Measurements from ENCODE around the gene DLX5. TPM values are rescaled to one million over a fixed set of nuclear protein-coding genes. Genes with fewer than 3 reads are reported as not detected.

The DLX5 gene
- total and polyA plus RNA-seq, 2 of the 4 experiments (the other 2 are of a cell fraction), result not detected

DNA sequence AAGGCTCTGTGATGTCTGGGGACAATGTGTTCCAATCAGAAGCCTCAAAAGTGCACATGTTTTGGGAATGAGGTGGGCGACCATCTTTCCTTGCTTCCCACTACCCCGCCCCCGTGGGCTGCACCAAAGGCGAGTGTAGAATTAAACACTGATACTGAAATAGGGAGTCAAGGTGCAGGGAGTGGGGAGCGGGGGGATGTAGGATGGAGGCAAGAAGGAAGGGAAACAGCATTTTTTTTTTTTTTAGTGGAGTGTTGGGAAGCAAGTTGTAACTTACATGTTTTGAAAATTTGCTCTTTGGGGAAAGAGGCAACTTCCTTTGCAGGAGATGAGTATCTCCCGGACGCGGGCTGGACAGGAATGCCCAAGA is 484 bp upstream of the DLX5 start:
- Histone ChIP-seq H3K27me3 (ENCODE audit: control insufficient read depth, insufficient read depth, low read length) (peaks cover 66% of the 10 kb centered on the region), H3K9ac (ENCODE audit: low read depth, low read length) (no peak overlapping the region), H3K14ac (replicated peaks; ENCODE audit: low read depth, low read length) (no peak overlapping the region), H3K18ac (ENCODE audit: low read depth, low read length) (no peak overlapping the region), H4K91ac (ENCODE audit: insufficient read depth, low read depth, low read length) (no peak overlapping the region), H3K36me3 (ENCODE audit: control insufficient read depth, insufficient read depth, low read length) (no peaks in the 10 kb centered on the region), H2AFZ (replicated peaks; ENCODE audit: low read length, poor library complexity) (no peak overlapping the region), H3K9me1 (ENCODE audit: insufficient read depth, low read length) (no peaks in the 10 kb centered on the region), H3K56ac (ENCODE audit: extremely low read depth, insufficient read depth, low read length) (no peak overlapping the region), H3K4me3 (ENCODE audit: insufficient read depth, low read depth, low read length) (no peak overlapping the region), H3K9me3 (ENCODE audit: control insufficient read depth, insufficient read depth, low read length) (peaks cover 7% of the 10 kb centered on the region), H3K79me1 (ENCODE audit: low read depth in 1 of 2, low read length in 2 of 2) (no peaks in the 10 kb centered on the region), H2AK9ac (replicated peaks; ENCODE audit: low read depth, low read length, poor library complexity) (no peak overlapping the region), H2BK120ac (ENCODE audit: low read depth, low read length) (no peak overlapping the region), H3K27ac (ENCODE audit: insufficient read depth, low read length) (no peak overlapping the region), H3K4ac (ENCODE audit: low read depth, low read length) (no peak overlapping the region), H3K23ac (ENCODE audit: low read depth, low read length) (no peak overlapping the region), H4K20me1 (ENCODE audit: insufficient read depth, low read length) (no peaks in the 10 kb centered on the region), H3K4me1 (ENCODE audit: control insufficient read depth, insufficient read depth, low read length) (no peaks in the 10 kb centered on the region), H4K5ac (ENCODE audit: low read depth, low read length) (no peak overlapping the region), H4K8ac (ENCODE audit: low read depth in 2 of 2, low read length in 2 of 2) (no peak overlapping the region), H3K4me2 (ENCODE audit: low read depth, low read length) (no peak overlapping the region), H2BK15ac (ENCODE audit: low read depth, low read length) (no peak overlapping the region), H2BK5ac (ENCODE audit: low read depth, low read length, poor library complexity, severe bottlenecking) (no peak overlapping the region), H2BK20ac (ENCODE audit: low read depth, low read length) (no peak overlapping the region), H2AK5ac (ENCODE audit: low read depth, low read length) (no peak overlapping the region)
- TF ChIP-seq CHD1 (IDR thresholded peaks at IDR 0.05; ENCODE audit: low read depth, low read length) (no peak), BHLHE40 (IDR thresholded peaks at IDR 0.05; ENCODE audit: low read depth, low read length) (no peak), CEBPB (IDR thresholded peaks at IDR 0.05; ENCODE audit: low read depth, low read length) (no peak), POLR2A (IDR thresholded peaks at IDR 0.05; ENCODE audit: low read depth, low read length) (no peak), MAFK (IDR thresholded peaks at IDR 0.05; ENCODE audit: low read depth, low read length) (no peak), SMC3 (IDR thresholded peaks at IDR 0.05; ENCODE audit: low read depth, low read length) (no peak), RFX5 (IDR thresholded peaks at IDR 0.05; ENCODE audit: low read depth, low read length) (no peak), MXI1 (IDR thresholded peaks at IDR 0.05; ENCODE audit: borderline replicate concordance, low read depth, low read length) (no peak), RCOR1 (IDR thresholded peaks at IDR 0.05; ENCODE audit: insufficient replicate concordance, low read length) (no peak), RAD21 (IDR thresholded peaks at IDR 0.05; ENCODE audit: low read length) (no peak)
- TF ChIP-seq, protein P1, sequence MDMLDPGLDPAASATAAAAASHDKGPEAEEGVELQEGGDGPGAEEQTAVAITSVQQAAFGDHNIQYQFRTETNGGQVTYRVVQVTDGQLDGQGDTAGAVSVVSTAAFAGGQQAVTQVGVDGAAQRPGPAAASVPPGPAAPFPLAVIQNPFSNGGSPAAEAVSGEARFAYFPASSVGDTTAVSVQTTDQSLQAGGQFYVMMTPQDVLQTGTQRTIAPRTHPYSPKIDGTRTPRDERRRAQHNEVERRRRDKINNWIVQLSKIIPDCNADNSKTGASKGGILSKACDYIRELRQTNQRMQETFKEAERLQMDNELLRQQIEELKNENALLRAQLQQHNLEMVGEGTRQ (IDR thresholded peaks at IDR 0.05; ENCODE audit: low read depth, low read length), result no peak
- POLR2A ChIA-PET (ENCODE audit: unreplicated experiment), result no interaction called here
- WGBS, 2 experiments (ENCODE audit: extremely low coverage in 2 of 2, insufficient read length in 1 of 2), result 14% methylated on average over 2 of the region's 8 CpGs; no CpG with 5 or more reads in 1 of the 2 experiments
- dilution Hi-C loops (cut with HindIII; ENCODE audit: low sequenced_read_pairs, unreplicated experiment) (no loop called here), intact Hi-C loops (cut with micrococcal nuclease) (loop anchor here (5.0 kb wide), 1 partner anchor 848 kb away; no protein-coding TSS in a partner anchor), in situ Hi-C loops (cut with MboI; ENCODE audit: low sequenced_read_pairs) (loop anchor here (5.0 to 10.0 kb wide), 2 partner anchors 950 to 1108 kb away; no protein-coding TSS in a partner anchor)
- ATAC-seq (ENCODE audit: low read depth) (no peak), DNase-seq (no peak)
- BruUV-seq (replicated peaks), result no TSS peak
- CTCF ChIA-PET, result no interaction called here

All from IMR-90 (cell line).